Measurements from ENCODE around the gene IL20RB.

GRCh38 chr3:137010137-137010536, 52.4 kb downstream of the IL20RB start:
- TF ChIP-seq CTCF (IDR thresholded peaks at IDR 0.05 in 8 of 11, conservative IDR thresholded peaks at IDR 0.05 in 3 of 11) (no peak), POLR2A (IDR thresholded peaks at IDR 0.05) (no peak)

All from spleen (tissue), 7 donors.